ENCODE results near the gene NXPH4.

NXPH4 gene

GRCh38 chr12:57203791-57204190 lies 12.8 kb upstream of the NXPH4 start:
- H3K4me3 ChIP-seq (ENCODE audit: low read length, poor library complexity, severe bottlenecking) = no peak overlapping the region
- no peaks in the 10 kb centered on the region for H3K36me3 ChIP-seq (ENCODE audit: insufficient read depth, low read length)
- no peak overlapping the region for H2AFZ ChIP-seq (ENCODE audit: low read length)
- H3K9me2 ChIP-seq (replicated peaks; ENCODE audit: low read depth, low read length) = no peaks in the 10 kb centered on the region
- H4K20me1 ChIP-seq (ENCODE audit: insufficient read depth, low read length, poor library complexity, severe bottlenecking) = no peaks in the 10 kb centered on the region
- no peak overlapping the region for H3K4me2 ChIP-seq (ENCODE audit: low read depth, low read length, poor library complexity, severe bottlenecking)
- H3K9me3 ChIP-seq (ENCODE audit: insufficient read depth, low read depth, low read length) = no peaks in the 10 kb centered on the region
- no peak for TF ChIP-seq CTCF (conservative IDR thresholded peaks at IDR 0.05; ENCODE audit: low read length)
- no peak for TF ChIP-seq EZH2phosphoT487 (IDR thresholded peaks at IDR 0.05; ENCODE audit: borderline replicate concordance)
- no peaks in the 10 kb centered on the region for H3K4me1 ChIP-seq (ENCODE audit: insufficient read depth, low read length, poor library complexity, severe bottlenecking)
- no peaks in the 10 kb centered on the region for H3K27me3 ChIP-seq (ENCODE audit: insufficient read depth, low read length, poor library complexity, severe bottlenecking)
- H3F3A ChIP-seq (ENCODE audit: low read depth) = no peaks in the 10 kb centered on the region
- no peaks in the 10 kb centered on the region for H3K79me2 ChIP-seq (ENCODE audit: insufficient read depth, low read length)
- H3K9ac ChIP-seq (ENCODE audit: low read depth, low read length, poor library complexity, severe bottlenecking) = no peak overlapping the region

- H3K79me2 ChIP-seq (ENCODE audit: insufficient read depth, low read length) = no peaks in the 10 kb centered on the region
These were observed 12.1 kb upstream of the NXPH4 start for GRCh38 chr12:57204454-57204853.

DNA sequence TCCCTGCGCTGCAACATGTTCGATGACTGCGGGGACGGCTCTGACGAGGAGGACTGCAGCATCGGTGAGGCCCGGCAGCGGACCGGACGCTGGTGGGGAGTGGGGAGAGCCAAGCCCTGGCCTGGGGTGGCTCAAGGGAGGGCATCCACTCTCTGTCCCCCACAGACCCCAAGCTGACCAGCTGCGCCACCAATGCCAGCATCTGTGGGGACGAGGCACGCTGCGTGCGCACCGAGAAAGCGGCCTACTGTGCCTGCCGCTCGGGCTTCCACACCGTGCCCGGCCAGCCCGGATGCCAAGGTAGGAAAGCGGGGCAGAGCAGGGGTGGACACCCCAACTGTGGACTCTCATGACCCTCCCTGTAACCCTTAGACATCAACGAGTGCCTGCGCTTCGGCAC lies 11.4 kb upstream of the NXPH4 start:
- TF ChIP-seq CTCF (conservative IDR thresholded peaks at IDR 0.05; ENCODE audit: low read length) = no peak
- no peaks in the 10 kb centered on the region for H3K4me1 ChIP-seq (ENCODE audit: insufficient read depth, low read length, poor library complexity, severe bottlenecking)
- H3K4me2 ChIP-seq (ENCODE audit: low read depth, low read length, poor library complexity, severe bottlenecking) = no peak overlapping the region
- no peaks in the 10 kb centered on the region for H3K27me3 ChIP-seq (ENCODE audit: insufficient read depth, low read length, poor library complexity, severe bottlenecking)
- no peak overlapping the region for H2AFZ ChIP-seq (ENCODE audit: low read length)
- no peaks in the 10 kb centered on the region for H3K9me2 ChIP-seq (replicated peaks; ENCODE audit: low read depth, low read length)
- H4K20me1 ChIP-seq (ENCODE audit: insufficient read depth, low read length, poor library complexity, severe bottlenecking) = no peaks in the 10 kb centered on the region
- H3K4me3 ChIP-seq (ENCODE audit: low read length, poor library complexity, severe bottlenecking) = no peak overlapping the region
- H3K9ac ChIP-seq (ENCODE audit: low read depth, low read length, poor library complexity, severe bottlenecking) = no peak overlapping the region
- H3K79me2 ChIP-seq (ENCODE audit: insufficient read depth, low read length) = no peaks in the 10 kb centered on the region
- no peaks in the 10 kb centered on the region for H3K9me3 ChIP-seq (ENCODE audit: insufficient read depth, low read depth, low read length)
- H3K36me3 ChIP-seq (ENCODE audit: insufficient read depth, low read length) = no peaks in the 10 kb centered on the region
- H3F3A ChIP-seq (ENCODE audit: low read depth) = no peaks in the 10 kb centered on the region

More at GRCh38 chr12:57204454-57204853, 12.1 kb upstream of the NXPH4 start:
- TF ChIP-seq EZH2phosphoT487 (IDR thresholded peaks at IDR 0.05; ENCODE audit: borderline replicate concordance) (no peak), CTCF (conservative IDR thresholded peaks at IDR 0.05; ENCODE audit: low read length) (no peak)
- no peak overlapping the region for H3K9ac ChIP-seq (ENCODE audit: low read depth, low read length, poor library complexity, severe bottlenecking)
- H3K4me3 ChIP-seq (ENCODE audit: low read length, poor library complexity, severe bottlenecking) = no peak overlapping the region
- H3K36me3 ChIP-seq (ENCODE audit: insufficient read depth, low read length) = no peaks in the 10 kb centered on the region
- no peaks in the 10 kb centered on the region for H3F3A ChIP-seq (ENCODE audit: low read depth)
- H3K9me2 ChIP-seq (replicated peaks; ENCODE audit: low read depth, low read length) = no peaks in the 10 kb centered on the region
- H4K20me1 ChIP-seq (ENCODE audit: insufficient read depth, low read length, poor library complexity, severe bottlenecking) = no peaks in the 10 kb centered on the region
- no peaks in the 10 kb centered on the region for H3K4me1 ChIP-seq (ENCODE audit: insufficient read depth, low read length, poor library complexity, severe bottlenecking)
- H2AFZ ChIP-seq (ENCODE audit: low read length) = no peak overlapping the region
- H3K27me3 ChIP-seq (ENCODE audit: insufficient read depth, low read length, poor library complexity, severe bottlenecking) = no peaks in the 10 kb centered on the region
- H3K9me3 ChIP-seq (ENCODE audit: insufficient read depth, low read depth, low read length) = no peaks in the 10 kb centered on the region
- no peak overlapping the region for H3K4me2 ChIP-seq (ENCODE audit: low read depth, low read length, poor library complexity, severe bottlenecking)
